GM19463 (cell line): Measurements from ENCODE around the gene CCDC17.

Experiments used
- ATAC-seq: cut with Tn5 transposase; IDR thresholded peaks from one replicate; pipeline ENCODE4 v1.9.1; 2021; ENCODE audit warnings: mild to moderate bottlenecking, moderate library complexity; ENCODE audit not compliant: unreplicated experiment

CCDC17 gene

DNA sequence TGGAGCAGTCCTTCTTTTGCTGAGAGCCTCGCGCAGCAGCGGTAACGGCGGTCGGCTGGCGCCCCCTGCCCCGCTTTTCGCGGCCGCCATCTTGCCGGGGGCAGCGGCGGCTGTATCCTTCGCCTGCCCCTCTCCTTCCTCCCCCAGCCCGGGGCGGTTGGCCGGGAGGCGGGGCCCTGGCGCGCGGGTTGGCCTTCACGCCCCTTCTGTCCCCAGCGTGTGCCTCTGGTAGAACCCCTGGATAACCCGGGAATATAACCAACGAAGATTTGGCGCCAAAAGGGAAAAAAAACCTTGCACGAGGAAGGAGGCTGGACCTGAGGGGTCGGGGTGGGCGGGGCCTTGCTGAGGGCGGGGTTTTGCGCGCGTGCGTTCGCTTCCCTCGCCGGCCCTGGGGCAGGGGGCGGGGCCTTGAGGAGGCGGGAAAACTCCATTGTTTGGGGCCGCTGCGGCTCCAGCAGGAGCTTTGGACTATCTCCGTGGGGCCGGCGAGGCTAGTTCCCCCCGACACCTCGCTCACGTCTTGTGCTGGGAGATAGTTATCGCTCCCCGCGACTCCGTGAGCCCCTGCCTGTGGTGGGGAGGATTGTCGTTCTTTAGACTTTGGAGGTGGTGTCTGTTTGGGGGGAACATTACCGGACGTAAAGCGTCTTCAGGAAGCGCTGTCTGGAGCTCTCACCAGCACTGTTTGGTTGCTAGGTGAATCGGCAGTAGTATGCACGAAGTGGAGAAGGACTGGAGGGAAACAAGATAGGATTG is 39.3 kb downstream of the CCDC17 start:
- ATAC-seq, result peak; percentile 29

DNA sequence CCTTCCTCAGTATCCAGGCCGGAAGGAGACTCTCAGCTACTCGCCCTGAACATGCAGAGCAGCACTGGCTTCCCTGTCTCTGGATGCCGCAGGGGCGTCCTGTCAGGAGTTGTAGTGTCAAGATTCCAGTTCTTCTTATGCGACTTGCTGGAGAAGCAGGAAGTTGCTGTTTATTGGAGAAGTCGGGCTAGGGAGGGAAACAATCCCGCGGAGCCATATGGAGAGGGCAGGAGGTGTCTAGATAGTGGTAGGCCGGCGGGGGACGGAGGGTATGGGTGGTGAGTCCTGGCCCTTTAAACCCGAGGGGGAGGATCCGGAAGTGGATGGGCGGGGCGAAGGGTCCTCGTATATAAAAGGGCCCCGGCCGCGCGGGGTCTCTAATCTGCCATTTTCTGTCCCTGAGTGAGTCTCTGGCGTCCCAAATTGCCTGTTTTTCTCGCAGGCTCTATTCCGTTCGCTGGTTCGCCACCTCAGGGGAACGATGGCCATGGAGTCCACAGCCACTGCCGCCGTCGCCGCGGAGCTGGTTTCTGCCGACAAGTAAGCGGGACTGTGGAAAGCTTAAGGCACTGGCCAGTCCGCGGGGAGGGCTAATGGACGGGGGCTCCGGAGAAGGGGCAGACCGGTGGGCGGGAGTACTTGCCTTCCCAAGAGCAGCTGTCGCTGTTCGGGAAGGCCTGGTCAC is 40.0 kb downstream of the CCDC17 start, which contains the start of gene NASP:
Gene NASP, plus strand, starts transcription at position 376 of the 685 bp plus-strand sequence. Its CDS starts 106 bp downstream, at position 482.
- peak; percentile 40 for ATAC-seq

DNA sequence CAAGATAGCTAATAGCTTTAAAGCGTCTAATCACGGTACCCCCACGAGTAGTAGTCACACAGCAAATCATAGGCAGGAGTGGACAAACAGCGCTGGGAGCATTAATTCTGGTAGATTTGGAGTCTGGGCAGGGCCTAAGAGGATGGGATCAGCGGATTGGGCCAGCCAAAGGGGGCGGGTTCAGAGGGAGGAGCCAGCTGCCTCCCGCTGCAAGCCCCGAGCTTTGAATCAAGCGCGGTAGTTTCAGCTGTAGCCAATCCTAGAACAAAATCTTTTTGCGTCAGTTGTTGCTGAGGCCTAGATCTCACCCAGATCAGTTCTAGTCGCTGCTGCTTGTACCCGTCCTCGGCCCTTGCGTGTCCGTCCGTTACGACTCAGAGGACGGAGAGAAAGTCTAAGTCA is 40.6 kb downstream of the CCDC17 start:
- peak; percentile 73 for ATAC-seq

DNA sequence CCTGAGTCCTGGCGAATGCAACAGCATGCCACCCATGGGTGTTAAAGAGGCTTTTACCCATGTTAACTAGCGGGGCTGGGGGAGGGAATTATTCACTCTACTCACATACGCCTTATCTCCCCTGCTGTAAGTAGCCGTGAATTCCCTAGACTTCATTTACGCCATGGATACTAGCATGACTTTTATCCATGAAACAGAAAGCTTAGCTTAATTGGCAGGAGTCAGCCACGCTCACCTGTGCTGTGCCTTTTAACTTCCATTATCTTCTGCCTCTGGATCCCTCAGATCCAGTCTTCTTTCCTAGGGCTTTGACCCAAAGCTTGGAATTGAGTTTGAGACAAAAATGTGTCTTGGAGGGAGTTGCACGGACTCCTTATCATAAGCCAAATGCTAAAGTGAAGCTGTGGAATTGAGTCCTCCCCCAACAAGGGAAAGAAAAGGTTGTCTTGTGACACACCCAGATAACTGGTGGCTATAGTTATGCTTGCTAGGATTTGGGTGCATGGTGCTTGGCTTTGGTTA is 49.7 kb downstream of the CCDC17 start:
- ATAC-seq, result no peak

DNA sequence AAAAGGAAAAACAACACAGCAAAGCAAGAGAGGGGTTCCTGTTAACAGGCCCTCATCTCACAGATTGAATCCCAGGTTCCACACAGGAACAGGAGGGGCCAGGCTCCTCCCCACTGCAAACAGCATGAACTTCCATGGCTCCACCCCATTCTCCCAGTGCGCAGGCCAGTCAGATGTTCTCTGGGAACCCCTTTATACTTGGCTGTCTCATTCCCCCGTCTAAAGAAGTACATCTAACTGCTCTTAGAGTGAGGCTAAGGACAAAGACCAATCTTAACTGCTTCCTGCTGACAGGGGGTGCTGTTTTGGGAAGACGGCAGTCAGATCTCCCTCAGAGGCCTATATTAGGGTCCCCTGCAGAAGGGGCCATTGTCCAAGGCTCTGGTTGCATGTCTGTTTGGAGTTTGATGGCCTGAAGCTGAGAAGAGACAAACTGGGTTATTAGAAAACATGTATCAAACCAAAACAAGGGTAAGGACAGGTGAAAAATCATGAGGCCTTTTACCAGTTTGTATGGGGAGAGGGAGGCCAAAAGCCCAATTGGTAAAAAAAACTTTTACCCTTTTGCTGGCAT is 50.5 kb downstream of the CCDC17 start:
- ATAC-seq, result no peak

DNA sequence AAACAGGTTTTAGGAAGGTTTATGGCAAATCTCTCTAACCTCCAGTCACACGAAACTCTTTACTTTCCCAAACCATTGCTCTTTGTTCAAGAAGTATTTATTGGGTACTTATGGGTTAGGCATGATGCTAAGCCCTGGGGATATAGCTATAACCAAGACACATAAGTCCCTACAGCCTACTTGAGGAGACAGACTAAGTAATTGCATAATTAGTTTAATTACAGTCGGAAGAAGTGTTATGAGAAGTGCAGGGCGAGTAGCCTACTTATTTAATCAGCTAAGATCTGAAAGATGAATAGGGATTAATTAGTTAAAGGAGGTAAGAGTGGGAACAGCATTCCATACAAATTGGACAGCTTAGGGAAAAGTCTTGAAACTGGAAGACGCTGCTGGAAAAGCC is 53.2 kb downstream of the CCDC17 start:
- ATAC-seq, result no peak
